HG02623 (cell line): ENCODE data around the gene F2R.
"Not testable (repeated sequence)": the region's sequence is repeated elsewhere in the genome, so short reads cannot be mapped to it uniquely, and the experiment has no call there.

Experiments used
- ATAC-seq: cut with Tn5 transposase; IDR thresholded peaks from one replicate; pipeline ENCODE4 v1.9.1; 2021; ENCODE audit warnings: moderate library complexity; ENCODE audit not compliant: unreplicated experiment

Gene F2R

DNA sequence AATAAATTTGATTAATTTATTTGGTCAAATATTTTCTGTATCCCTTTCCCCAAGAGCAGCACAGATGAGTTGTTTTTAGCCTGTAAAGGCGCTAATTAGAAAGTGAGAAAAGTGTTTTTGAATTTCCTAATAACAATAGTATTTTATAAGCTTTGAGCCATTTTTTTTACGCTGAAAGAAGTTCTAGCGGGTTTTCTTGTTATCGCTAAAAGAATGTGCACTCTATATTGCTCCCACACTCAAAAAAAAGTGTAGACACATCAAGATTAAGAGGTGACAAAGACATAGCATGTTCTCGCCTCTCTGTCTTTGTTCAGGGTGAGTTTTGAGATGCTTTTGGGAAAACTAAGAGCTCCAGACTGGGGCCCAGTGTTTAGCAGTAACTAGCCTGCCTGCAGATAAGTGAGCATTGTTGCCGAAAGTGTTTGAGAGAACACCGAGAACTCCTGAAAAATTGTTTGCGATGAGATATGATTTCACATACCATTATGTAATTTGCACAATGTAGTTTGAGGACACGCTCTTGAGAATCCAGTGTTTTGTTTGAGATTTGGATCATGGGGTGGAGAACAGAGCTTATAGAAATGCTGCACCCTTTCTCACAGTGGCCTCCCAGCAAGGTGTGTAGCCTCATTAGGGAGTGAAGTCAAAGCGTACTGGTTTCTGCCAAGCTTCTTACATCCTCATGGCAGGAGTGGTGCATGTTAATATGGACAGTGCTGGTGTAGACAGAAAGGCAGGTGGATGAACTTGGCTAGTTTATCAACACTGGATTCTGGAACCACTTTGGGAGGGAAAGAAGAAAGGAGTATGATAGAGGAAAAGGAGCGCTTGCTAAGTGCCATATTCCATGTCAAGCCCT, 1.5 kb downstream of the F2R start:
- ATAC-seq = no peak

DNA sequence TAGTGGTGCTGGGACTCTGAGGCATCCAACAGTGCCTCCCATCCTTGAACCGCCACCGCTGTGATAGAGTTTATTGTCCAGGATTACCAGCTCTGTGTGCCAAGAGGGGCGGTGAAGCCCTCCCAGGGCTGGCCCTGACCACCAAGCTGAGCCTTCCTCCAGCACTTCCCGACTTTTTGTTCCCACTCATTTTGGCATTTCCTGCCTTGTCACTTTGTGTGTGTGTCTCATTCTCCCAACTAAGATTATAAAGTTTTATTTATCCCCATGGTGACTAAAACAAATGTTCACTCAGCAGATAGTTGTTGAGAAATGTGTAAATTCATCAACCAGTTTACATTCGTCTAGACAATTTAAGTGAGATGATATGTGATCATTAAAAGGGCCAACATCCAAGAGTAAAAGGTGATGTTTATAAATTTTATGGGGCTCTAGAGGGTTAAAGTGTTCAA, 2.5 kb downstream of the F2R start:
- ATAC-seq = no peak

DNA sequence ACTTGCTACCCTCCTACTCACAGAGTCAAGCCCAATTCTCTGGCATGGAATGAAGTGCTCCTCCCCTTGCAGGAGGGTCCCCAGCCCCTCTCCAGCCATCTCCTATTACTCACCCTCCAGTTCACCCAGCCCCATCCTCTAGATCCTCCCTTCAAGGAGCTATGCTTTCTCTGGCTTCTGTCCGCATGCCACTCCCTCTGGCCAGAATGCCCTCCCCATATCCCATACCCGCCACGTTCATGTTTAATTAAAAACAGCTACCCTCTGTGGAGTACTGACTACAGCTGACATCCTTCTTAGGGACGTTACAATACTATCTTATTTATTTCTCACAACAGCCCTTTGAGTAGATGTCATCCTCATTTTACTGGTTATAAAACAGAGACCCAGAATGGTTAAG, 3.0 kb downstream of the F2R start:
- no peak for ATAC-seq

DNA sequence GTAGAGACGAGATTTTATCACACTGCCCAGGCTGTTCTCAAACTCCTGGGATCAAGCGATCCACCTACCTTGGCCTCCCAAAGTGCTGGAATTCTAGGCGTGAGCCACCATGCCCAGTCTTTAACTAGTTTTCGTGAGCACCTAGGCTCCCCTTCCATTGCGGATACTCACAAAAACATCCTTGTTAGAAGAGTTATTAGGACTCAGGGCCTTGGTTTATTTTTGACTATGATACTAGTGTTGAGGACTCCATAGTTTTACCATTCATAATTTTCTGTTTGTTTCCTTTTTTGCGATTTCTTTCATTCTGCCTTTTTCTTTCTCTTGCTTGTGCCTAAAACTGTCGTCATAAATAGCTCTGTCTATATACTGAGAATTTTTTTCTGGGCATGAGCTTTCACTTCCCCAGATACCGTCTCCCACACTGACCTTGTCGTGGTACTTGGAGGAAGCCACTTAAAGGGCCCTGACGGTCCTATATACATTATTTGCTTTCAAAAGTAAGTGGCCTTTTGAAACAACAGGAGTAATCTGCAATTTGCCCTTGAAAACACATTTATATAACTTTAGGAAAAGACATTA, 5.2 kb downstream of the F2R start:
- peak; percentile 97 for ATAC-seq

DNA sequence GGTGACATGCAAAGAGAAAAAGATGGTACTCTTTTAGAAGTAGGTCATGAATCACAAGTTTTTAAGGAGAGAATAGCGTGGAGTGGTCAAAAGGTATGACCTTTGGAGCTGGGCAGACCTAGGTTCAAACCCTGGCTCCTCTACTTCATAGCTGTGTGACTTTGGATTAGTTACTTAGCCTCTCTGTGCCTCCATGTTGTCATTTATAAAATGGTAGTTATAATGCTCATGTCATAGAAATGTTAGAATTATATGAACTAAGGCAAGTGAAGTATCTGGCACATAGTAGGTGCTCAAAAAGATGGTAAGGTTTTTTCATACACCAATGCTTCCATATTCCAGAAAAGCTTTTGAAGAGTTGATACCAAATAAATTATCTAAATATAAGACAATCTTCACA, 7.3 kb downstream of the F2R start:
- no peak for ATAC-seq

DNA sequence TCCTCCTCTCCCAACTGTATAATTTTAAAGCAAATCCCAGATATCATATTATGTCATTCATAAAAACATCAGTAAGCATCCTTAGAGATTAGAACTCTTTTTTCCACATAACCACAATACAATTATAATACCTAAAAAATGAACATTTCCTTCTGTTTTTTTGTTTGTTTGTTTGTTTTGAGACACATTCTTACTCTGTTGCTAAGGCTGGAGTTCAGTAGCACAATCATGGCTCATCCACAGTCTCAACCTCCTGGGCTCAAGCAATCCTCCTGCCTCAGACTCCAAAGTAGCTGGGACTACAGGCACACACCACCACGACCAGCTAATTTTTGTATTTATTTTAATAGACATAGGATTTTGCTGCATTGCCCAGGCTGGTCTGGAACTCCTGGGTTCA, 8.0 kb downstream of the F2R start:
- no peak for ATAC-seq

DNA sequence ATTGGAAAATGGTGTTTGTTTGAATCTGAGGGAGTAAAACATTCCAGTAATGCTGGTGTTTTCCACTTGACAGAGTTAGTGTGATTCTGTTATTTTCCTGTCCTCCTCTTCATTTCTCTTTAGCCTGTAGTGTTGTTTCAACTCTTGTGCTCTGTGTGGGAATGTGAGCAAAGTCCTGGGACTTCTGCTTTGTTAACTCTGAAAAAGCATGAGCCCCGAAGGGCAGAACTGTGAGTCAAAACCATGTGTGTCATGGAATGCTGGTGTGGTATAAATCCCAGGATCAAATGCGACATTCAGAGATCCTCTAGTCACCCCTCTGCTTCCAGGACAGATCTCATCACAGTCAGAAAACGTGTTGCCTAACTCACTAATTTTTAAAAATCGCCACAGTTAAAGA, 8.9 kb downstream of the F2R start:
- no peak for ATAC-seq

DNA sequence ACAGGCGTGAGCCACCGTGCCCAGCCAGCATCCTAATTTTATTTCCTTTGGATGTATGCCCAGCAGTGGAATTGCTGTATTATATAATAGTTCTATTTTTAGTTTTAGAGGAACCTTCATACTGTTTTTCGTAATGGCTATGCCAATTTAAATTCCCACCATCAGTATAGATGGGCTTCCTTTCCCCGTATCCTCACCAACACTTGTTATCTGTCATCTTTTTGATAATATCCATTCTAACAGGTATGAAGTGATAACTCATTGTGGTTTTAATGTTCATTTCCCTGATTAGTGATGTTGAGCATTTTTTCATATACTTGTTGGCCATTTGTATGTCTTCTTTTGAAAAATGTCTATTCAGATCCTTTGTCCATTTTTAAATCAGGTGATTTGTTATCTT, 13.0 kb downstream of the F2R start:
- no peak for ATAC-seq

DNA sequence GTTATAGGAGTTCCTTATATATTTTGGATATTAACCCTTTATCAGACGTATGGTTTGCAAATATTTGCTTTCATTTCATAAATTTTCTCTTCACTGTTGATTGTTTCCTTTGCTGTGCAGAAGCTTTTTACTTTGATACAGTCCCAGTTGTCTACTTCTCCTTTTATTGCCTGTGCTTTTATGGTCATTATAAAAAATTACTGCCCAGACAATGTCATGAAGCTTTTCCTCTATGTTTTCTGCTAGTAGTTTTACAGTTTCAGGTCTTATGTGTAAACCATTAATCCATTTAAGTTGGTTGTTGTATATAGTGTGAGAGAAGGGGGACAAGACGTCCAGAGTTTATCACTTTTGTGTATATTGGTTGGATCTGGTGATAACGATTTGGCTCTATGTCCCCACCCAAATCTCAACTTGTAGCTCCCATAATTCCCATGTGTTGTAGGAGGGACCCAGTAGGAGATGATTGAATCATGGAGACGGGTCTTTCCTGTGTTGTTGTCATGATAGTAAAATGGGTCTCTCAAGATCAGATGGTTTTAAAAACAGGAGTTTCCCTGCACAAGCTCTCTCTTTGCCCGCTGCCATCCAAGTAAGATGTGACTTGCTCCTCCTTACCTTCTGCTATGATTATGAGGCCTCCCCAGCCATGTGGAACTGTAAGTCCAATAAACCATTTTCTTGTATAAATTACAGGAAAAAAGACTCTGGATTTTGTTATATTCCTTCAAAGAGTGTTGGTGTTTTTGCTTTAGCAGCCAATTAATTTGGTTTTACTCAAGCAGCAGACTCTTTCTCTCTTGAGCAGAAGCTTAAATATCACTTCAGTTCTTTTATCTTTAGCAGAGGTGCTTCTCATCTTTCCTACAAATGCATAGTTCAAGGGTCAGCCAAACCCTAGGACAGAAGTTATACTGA, 13.7 kb downstream of the F2R start:
- ATAC-seq = no peak

DNA sequence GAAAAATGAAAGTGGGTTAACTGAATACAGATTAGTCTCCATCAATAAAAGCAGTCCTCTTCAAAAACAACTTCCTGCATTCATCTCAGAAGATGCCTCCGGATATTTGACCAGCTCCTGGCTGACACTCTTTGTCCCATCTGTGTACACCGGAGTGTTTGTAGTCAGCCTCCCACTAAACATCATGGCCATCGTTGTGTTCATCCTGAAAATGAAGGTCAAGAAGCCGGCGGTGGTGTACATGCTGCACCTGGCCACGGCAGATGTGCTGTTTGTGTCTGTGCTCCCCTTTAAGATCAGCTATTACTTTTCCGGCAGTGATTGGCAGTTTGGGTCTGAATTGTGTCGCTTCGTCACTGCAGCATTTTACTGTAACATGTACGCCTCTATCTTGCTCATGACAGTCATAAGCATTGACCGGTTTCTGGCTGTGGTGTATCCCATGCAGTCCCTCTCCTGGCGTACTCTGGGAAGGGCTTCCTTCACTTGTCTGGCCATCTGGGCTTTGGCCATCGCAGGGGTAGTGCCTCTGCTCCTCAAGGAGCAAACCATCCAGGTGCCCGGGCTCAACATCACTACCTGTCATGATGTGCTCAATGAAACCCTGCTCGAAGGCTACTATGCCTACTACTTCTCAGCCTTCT, 16.6 kb downstream of the F2R start:
- no peak for ATAC-seq

DNA sequence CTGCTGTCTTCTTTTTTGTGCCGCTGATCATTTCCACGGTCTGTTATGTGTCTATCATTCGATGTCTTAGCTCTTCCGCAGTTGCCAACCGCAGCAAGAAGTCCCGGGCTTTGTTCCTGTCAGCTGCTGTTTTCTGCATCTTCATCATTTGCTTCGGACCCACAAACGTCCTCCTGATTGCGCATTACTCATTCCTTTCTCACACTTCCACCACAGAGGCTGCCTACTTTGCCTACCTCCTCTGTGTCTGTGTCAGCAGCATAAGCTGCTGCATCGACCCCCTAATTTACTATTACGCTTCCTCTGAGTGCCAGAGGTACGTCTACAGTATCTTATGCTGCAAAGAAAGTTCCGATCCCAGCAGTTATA, 17.1 kb downstream of the F2R start:
- ATAC-seq = no peak

DNA sequence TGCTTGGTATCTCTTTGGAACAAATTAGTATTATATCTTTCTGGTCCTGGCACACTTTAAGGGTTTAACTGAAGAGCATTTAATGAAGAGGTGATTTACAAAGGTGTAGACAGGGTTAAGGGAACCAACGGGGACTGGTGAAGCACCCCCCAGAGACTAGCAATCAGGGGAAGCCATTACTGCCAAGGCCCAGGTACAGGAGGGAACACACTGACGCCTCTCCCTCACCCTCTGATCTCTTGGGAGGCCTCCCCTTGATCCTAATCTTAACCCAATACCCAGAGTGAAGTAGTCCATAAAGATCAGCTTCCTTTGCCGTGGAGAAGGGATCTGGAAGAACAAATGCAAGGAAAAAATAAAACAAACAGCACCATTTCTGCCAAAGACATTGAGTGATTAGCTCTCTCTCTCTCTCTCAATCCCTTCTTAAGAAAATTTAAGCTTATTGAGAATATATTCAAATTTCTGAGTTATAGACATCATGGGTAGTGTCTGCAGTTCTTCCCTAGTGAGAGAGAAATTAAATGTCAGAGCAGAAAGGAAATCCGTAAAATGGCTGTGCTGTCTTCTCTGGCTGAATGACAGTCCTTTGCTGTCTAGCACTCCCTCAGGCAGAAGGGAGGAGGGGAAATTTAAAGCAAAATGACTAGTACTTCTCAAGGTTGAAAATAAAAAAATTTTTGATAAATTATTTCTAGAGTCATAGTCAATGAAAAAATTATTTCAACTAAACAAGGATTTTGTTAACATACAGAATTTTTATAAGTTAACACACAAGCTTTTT, 20.0 kb downstream of the F2R start:
- no peak for ATAC-seq

DNA sequence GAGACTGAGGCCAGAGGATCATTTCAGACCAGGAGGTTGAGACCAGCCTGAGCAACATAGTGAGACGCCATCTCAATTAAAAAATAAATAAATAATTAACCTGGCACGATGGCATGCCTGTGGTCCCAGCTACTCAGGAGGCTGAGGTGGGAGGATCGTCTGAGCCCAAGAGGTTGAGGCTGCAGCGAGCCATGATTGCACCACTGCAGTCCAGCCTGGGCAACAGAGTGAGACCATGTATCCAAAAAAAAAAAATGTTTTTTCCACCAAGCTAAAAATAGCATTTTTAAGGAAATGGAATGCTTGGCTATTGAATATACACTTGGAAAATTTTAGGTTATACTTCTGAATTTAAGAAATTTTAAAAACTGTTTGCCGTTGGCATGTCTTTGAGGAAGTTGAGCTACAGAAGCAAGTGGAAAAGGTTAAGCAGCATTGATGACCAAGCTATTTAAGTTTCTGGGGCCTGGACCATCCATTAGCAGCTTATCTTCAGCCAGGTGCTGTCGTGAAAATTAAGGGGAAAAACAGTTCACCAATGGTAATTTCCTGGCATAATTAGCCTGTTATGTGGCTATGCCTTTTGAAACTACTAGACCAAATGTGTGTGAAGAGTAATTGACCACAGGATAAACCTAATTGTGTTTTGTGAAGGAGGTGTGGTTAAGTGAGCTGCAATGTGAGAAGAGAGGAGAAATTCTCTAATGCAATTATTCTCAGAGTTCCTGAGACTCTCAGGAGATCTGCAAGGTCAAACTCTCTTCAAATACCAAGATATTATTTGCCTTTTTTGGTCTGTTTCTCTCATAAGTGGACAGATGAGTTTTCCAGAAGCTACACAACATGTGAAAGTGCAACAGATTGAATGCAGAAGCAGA, 21.0 kb downstream of the F2R start:
- no peak for ATAC-seq

DNA sequence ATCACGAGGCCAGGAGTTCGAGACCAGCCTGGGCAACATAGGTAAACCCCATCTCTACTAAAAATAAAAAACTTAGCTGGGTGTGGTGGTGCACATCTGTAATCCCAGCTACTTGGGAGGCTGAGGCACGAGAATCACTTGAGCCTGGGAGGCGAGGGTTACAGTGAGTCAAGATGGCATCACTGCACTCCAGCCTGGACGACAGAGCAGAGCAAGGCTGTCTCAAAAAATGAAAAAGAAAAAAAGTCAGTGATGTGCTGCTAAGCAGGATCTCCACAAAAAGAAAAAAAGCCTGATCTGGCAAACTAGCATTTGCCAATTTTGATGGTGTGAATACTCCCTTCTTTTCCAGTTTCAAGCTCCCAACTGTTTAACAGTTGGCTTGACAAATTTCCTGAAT, 21.9 kb downstream of the F2R start:
- ATAC-seq = no peak

DNA sequence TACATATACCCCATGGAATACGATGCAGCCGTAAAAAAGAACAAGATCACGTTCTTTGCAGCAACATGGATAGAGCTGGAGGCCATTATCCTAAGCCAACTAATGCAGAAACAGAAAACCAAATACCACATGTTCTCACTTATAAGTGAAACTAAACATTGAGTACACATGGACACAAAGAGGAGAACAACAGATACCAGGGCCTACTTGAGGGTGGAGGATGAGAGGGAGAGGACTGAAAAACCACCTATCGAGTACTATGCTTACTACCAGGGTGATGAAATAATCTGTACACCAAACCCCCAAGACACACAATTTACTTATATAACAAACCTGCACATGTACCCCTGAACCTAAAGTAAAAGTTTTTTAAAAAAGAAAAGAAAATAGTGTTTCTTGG, 25.6 kb downstream of the F2R start:
- ATAC-seq = not testable (repeated sequence)

DNA sequence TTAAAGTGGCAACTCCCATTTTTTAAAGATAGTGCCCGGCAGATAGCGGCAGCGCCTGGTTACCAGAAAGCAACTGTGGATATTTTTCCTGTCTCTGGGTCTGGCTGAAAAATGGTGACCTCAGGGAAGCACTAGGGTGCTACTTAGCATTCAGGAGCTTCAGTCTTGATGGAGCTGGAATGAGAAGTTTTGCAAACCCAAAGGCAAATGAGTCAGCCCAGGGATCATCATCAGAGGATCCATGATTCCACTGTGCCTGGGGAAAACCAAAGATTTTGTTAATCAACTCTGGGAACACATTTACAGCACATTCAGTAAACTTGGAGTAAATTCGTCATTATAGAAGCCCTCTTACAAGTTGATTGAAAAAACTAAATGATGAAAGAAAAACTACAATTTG, 26.7 kb downstream of the F2R start:
- no peak for ATAC-seq

DNA sequence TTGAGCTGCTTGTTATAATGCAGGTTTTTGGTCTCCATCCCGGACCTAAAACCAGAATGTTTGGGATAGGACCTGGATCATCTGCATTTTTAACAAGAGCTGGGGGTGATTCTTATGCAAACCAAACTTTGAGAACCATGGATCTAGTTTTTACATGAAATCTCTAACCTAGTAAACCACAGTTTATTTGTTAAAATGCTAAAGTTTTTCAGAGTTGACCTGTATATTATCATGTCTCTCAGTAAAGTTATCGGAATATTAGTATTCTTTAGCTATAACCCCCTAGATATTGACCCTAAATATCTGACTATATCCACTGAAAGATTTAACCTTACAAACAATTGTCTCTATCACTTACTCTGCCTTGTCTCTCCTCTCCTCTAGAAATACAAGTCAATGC, 28.7 kb downstream of the F2R start:
- no peak for ATAC-seq

DNA sequence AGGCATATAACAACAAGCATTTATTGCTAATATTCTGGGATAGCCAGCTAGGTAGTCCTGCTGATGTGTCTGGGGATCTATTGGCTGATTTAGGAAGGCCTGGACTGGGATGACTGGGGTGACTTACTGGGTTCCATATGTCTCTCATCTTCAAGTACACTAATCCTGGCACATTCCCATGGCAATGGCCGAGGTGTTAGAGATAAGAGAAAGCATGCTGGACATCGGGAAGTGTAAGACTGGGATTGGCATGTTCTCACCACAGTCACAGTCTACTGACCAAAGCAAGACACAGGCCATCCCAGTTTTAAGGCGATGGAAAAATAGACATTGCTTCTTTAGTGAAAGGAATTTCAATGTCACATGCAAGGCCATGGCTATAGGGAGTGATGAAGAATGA, 29.7 kb downstream of the F2R start:
- ATAC-seq = no peak

DNA sequence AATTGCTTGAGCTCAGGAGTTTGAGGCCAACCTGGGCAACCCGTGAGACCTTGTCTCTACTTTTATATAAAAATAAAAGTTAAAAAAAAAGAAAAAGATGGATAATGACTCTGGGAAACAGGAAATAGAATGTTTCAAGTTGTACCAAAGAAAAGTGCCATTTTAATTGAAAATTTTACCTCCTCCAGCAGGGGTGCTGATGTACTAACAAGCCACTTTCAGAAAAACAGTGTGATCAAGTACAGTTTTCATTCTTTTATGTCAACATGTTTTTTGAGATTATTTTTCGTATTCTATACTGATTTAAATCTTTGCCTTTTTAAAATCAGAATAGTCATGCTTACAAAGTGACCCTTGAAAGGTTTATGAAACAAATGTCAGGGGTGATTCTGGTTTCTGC, 30.8 kb downstream of the F2R start:
- no peak for ATAC-seq

DNA sequence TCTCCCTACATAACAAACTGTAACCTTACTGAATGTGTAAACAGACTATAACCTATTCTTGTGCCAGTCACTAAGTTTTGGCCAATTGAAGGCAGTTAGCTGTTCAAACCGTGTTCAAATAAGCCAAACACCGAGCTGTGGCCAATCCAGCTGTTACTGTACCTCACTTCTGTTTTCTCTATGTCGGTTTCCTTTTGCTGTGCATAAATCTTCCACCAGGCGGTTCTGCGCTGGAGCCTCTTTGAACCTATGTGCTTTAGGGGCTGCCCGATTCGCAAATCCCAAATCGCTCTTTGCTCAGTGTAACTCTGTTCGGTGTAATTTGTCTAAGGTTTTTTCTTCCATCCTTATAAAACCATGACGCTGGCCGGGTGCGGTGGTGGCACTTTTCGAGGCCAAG, 31.8 kb downstream of the F2R start:
- no peak for ATAC-seq
